GM19455 (cell line): Measurements from ENCODE around the gene CCRL2.
"Not testable (repeated sequence)": the region's sequence is repeated elsewhere in the genome, so short reads cannot be mapped to it uniquely, and the experiment has no call there.

ENCODE experiments used
- ATAC-seq: cut with Tn5 transposase; IDR thresholded peaks from one replicate; pipeline ENCODE4 v1.9.1; 2021; ENCODE audit not compliant: unreplicated experiment

The CCRL2 gene

DNA sequence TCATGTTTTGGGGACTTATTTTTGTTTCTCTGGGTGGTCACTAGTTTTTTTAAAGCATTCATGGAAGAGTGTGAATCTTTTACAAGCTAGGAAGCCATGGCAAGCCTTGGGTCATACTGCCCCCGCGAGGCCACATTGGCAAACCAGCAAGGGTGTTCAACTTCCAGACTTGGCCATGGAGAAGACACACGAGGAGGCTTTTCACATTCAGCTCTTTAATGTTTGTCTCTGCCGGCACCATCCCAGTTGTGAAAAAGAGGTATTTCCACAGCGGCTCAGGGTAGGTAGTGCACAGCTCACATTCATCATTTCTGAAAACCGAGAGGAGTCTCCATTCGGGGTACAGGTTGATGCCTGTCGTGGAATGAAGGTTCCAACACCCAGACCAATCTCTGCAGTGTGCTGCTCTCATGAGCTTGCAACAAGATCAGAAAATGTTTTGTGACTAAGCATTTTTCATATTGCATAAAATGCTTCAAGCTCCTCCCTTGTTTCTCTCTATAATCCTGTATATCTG, 28.6 kb upstream of the CCRL2 start:
- no peak for ATAC-seq

DNA sequence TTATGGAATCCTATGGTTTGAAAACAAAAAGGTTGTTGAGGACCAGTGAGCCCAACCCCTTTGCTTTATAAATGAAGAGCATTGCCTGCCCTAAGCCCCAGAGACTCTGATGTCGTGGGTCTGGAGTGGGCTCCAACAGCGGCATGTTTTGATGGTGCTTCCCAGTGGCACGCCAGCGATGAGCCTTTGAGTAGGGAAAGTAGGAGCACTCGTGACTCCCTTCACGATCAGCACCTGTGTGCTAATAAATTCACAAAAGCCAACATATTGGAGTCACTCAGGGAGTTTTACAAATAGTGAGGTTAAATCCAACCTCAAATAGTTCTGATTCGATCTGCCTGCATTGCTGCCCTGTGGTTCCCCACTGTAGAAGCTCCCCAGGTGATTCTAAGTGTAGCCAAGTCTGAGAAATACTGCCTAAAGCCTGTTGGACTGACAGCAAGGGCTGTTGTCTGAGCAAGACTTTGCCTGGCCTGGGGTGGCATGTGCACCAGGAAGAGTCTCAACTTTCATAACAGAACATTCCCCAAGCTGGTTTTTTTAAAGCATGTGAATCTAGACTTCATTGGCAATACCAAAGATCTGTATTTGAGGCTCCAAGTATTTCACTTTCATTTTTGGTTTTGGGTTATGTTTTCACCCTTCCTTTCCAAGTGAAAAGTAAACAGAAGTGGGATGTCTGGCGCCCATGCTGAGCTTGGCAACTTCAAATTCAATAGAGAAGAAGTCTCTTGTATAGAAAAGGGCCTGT, 26.4 kb upstream of the CCRL2 start:
- no peak for ATAC-seq

DNA sequence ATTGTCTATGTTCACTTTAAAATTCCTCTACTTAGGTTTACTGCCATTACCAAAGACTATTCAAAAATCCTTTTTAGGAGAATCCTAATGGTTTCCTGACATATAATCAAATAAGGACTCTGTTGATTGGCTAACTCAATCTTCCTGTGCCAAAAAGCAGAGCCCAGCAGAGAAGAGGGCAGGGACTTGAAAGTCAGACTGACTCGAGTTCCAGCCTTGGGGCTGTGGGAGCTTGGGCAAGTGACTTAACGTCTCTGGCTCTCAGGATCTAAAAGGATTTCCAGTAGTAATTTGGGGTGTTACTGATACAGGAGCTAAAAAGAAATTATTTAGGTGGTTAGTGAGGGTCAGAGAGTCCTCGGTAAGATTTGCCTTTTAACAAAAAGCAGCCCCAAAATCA, 25.4 kb upstream of the CCRL2 start:
- ATAC-seq, result no peak

DNA sequence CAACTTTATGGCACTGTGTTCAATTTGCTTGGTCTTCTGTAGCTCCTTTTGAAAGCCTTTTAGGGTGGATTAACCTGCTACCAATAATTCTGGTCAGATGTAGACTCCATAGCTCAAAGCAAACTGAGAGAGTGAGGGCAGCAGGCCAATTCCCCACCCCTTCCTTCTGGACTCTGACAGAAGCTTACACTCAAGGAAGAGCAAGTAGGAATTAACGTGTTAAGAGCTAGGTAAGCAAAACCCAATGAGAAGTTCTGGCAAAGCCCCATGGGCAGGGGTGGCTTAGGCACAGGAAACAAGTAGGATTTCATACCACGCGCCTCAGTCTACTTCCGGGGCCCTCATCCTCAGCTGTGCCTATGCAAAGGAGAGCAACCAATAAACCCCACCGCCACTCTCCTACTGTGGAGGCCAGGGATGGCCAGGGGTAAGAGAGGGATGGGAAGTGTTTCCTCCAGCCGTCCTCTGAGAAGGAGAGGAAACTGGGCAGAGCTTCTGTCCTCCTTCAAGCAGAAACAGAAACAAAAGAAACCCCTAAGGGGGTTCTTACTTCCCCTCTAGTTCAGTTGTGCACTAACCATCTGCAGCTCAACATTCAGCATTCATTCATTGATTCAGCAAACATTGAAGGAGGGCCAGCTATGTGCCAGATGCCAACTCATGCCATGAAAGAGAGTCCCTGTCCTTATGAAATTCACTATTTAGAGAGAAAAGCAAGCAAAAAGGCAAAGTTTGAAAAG, 23.7 kb upstream of the CCRL2 start:
- no peak for ATAC-seq

DNA sequence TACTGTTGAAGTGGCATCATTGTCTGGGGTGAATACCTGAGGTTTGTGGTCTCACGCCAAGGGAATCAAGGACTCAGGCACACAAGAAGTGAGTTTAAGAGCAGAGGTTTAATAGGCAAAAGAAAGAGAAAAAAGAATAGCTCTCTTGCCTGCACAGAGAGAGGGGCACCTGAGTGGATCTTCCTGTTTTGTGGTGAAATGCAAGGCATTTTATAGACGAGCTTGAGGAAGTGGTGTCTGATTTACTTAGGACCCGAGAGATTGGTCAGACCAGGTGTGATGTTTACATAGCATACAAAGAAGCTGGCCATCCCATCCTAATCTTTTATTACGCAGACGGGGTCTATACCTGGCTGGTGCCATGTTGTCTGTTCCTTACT, 23.1 kb upstream of the CCRL2 start:
- no peak for ATAC-seq

DNA sequence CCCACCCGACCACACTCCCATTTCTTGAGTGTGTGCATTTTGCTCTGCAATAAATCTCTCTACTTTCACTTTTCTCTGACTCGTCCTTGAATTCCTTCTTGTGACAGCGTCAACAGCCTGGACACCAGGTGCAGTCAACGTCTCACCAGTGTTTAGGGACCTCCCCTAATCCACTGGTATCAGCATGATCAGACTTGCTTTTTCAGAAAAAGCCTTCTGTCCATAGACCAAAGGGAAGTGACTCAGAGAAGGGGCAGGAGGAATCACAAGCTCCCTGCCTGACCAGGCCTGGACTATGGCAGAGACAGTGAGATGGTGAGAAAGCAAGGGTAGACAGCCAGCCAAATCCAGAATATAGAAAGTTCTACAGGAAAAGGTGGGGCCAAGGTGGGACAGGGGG, 20.9 kb upstream of the CCRL2 start:
- no peak for ATAC-seq

DNA sequence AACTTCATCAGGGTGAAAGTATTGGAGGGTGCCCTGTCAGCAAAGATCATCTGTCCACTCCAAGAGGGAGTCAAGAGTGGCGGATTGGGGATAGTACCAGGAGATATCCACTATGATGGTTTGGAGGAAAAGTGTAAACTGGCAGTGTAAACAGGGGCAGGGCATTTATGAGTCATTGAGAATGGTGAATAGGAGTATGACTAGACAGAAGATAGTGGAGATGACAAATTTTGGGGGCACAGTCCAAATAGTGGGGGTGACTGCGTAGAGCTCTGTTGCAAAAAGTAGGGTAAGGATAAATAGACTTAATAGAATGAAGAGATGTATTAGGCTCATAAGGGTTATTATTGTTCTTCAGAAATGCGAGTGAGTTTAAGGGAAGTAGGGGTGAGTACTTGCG, 18.2 kb upstream of the CCRL2 start:
- ATAC-seq, result not testable (repeated sequence)

DNA sequence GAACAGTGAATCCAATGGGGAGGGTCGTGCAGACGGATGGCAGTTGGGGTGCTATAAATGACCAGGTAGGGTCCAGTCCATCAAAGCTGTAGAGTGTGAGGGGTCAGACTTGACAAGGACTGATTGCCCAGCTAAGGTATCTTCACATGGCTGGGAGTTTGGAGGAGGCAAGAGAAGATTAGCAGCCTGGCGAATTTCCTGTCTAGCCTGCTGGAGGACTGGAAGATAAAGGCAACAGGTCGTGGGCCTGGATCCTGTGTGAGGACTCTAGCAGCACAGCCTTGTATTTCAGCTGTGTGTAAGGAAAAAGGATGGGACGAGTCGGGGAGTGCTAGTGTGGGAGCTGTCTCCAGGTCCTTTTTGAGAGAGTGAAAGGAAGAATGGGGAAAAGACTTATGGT, 17.8 kb upstream of the CCRL2 start:
- no peak for ATAC-seq

DNA sequence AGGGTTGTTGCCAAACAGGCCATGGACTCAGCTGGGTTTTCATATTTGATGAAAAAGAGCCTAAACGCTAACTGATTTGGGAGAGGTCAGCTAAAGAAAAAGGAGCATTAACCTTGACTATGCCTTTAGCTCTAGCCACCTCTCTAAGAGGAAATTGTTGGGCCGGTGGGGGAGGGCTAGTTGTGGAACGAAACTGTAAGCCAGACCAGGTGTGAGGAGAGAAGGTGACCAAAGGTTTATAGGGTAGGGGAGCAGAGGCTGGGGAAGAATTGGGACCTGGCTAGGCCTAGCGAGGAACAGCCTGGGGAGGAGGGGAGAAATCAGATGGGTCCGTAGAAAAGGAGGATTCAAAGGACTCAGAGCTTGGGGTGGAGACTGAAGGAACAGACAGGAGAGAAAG, 15.5 kb upstream of the CCRL2 start:
- not testable (repeated sequence) for ATAC-seq

DNA sequence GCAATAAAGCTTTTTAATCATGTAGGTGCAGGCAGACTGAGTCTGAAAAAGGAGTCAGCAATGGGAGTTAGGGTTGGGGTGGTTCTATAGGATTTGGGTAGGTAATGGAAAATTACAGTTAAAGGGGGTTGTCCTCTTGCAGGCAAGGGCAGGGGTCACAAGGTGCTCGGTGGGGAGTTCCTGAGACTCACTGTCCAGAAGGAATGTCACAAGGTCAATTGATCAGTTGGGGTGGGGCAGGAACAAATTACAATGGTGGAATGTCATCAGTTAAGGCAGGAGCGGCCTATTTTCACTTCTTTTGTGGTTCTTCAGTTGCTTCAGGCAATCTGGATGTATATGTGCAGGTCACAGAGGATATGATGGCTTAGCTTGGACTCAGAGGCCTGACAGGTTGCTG, 14.0 kb upstream of the CCRL2 start:
- ATAC-seq, result no peak

DNA sequence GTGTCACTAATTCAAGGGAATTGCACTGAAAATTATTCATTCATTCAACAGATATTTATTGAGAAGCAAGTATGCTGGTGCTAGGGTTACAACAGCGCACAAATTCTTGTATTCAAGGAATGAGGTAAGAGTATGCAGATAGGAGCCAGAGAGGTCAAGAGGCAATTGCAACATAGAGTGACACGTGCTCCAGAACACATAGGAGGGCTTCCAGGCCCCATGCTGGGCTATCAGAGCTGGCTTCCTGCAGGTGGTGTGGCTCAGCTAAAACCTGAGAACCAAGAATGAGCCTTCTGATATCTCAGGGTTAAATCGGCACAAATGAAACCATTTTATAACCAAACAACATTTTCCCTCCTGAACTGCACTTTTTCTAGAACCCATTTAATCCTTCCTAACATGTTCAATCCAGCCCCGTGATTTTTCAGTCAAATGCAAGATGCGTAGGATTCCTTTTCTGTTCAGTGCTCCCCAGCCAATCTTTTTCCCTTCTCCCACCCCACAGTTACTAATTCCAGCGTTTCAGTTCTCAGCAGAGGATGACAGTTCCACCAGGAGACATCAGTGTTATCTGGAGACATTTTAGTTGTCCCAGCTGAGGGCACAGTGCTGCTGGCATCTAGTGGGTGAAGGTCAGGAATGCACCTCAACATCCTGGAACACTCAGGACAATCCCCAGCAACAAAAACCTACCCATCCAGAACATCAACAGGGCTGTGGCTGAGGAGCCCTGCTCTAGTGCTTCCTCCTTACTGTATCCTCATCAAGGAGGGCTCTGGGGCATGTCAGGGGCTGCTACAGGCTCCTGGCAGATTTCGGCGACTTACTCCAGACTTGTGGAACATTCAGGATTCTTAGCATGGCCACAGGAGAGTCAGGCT, 13.3 kb upstream of the CCRL2 start:
- ATAC-seq, result no peak

DNA sequence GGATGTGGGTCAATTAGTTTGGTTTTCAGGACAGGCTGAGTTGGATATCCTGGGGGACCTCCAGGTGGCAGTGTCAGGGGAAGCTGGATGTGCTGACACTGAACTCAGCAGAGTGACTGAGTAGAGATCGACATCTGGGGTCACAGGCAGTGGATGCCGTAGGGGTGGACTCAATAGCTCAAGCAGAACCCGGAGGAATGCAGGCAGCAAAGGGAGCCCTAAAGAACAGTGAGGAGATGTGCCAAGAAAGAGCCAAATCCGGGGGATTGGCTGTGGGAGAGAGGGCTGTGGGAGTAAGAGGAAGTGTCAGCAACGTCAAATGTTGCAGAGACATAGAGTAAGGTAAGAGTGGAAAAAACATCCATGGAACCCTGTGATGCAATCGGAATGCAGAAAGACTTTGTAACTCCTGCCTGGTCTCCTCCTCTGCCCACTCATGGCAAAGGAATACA, 11.8 kb upstream of the CCRL2 start:
- no peak for ATAC-seq

DNA sequence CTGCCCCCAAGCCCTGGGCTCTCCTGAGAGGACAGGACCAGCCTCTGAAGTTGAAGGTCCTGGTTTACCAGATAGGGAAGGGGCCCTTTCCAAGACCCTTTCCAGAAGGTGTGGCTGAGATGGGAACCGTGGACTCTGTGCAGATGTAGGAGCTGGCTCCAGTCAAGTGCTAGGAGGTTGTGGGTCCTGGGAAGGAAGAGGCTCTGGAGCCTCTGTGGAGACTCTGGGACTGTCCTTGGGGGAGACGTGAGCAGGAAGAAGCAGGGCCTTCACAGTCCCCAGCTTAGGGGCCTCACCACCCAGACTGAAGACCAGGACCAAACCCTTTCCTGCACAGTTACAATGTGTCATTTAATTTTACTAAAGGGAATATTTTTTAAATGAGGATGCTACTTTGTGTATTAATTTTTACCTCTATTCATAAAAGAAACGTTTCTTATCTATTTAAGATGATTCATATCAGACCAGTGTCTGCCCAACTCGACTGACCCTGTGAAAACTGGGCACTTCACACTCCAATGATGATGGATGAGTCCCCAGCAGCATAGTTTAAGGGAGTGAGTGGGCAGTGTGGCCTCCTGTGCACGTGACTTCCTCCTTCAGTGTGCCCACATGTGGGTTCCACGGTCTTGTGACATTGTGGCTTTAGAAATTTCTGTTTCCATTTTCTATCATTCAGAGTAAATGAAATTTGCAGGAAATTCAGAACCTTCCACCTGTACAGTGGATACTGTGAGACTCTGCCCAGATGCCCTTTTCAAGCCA, 11.1 kb upstream of the CCRL2 start:
- ATAC-seq, result no peak

DNA sequence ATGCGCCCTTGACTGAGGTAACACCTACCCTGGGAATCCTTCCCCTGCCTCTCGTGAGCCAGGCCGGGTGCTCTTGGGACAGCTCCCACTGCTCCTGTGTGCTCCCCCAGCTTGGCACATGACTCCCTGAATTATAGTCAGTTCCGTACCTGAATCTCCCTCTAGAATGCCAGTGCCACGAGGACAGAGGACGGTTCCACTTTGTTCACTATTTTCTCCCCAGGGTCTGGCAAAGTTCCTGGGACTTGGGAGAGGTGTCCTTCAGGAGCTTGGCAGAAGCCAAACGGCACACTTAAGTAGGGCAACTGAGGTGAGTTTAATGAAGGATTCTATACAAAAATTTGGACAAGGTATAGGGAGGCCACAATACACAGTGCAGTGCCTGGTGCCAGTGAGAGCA, 9.9 kb upstream of the CCRL2 start:
- ATAC-seq, result no peak

DNA sequence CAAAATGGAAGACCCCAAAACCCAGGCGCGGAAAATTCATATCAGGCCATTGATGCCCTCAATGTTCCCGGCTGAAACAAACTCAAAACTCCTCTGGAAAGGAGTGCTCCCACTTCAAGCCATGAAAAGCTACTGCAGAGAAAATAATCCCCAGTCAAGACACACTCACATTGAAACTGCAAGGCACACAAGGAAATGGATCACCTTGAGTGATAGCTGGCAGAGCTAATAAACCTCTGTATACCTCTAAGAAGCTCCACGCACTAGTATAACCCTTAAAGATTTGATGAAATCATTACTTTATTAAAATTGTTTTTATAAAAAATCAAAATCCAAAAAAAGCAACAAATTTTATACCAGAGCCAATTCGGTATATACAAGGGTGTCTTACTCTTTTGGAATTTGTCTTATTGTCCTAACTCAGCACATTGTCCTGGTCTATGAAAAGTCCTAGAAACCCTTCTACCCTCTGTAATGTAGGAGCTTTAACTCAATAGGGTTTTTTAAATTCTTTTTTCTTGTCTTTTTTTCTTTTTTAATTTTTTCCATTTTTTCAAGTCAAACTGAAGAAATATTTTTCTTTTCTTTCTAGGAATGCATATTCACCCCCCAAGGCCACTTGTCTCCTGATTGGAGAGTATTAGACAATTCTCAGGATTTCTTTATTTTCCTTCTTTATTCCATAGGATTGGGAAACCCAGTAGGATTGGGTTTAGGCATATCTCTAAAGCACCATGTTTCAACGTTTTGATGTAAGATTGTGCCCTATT, 8.7 kb upstream of the CCRL2 start:
- no peak for ATAC-seq

DNA sequence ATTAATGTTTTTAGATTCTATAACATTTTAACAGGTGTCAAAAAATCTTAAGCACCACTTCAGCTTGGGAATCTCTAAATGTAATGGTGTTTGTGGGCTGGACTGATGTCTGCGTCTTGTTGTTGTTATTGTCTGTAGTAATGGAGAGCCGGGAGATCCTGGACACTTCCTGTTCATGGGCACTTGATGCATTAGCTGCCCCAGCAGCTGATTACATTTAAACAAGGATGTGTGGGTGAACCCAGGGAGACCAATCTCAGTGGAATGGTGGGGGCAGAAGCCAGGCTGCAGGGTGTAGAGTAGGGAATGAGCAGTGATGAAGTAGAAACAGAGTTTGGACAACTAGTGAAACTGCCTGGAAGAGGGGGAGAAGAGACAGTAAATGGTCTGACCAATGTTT, 8.0 kb upstream of the CCRL2 start:
- ATAC-seq, result no peak

DNA sequence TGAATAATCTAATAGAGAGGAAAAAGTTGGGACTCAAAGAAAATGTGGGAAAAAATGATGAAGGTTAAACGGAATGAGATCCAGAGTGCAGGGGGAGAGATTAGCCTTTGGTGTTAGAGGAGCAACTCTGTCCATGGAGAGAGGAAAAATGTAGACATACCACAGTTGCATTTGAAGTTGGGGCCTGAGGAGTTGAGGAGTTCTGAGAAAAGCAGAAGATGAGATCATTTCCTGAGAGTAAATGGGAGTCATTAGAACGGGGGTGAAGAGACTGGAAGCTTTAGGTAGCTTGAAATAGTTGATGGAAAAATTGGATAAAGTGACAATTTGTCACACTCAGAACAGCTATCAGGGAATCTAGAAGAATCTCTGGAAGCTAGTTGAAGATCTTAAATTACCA, 7.5 kb upstream of the CCRL2 start:
- no peak for ATAC-seq

DNA sequence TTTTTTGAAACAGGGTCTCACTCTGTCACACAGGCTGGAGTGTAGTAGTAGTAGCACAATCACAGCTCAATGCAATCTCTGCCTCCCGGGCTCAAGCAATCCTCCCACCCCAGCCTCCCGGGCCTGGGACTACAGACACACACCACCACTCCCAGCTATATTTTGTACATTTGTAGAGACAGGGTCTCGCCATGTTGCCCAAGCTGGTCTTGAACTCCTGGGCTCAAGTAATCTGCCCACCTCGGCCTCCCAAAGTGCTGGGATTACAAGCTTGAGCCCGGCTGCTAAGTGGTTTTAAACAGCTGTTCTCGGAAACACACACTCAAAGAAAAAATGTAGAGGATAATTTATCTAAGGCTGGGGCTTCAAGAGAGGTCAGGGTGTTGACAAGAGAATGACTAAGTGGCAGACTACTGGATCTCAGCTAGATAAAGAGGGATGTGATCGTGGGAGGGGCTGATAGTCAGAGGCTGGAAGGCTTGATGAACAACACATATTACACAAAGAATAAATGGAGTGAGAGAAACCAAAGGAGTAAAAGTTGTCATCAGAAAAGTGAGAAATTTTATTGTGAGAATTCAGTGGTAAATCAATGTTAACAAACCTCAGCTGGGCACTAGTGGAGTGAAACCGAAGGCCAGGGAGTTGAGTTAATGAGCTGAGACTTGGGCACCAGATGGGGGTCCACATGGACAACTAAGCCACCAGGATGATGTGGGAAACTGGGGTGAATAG, 6.9 kb upstream of the CCRL2 start:
- no peak for ATAC-seq

DNA sequence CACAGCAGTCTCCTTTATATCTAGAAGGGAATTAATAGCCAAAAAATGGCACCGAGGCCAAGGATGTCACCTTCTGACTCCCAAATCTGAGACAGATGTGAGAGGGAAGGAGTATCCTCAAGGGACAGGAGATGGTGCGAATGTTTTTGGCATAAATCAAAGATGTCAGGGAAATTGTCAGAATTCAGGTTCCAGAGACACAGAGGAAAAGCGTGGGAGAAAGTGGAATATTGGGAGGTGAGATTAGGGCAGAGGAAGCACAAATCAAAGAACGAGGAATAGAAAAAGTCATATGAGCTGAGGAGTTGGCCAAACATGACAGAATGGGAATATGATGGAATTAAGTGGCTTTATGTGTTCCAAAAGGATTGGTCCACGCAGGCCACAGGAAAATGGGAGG, 6.2 kb upstream of the CCRL2 start:
- ATAC-seq, result no peak
